Omental fat pad (tissue), 4 donors: ENCODE results near the gene TUBGCP2. TPM values are rescaled to one million over a fixed set of nuclear protein-coding genes. Genes with fewer than 3 reads are reported as not detected.

Experiments
- ATAC-seq: fragments of 150-250 bp; one replicate; pipeline ENCODE4 v1.9.1; 2016; ENCODE audit warnings: mild to moderate bottlenecking, moderate library complexity; ENCODE audit not compliant: low FRiP score
- DNase-seq: peaks from one replicate; pipeline ENCODE4 v3.0.0-alpha.2; 2019; ENCODE audit warnings: low spot score
- CTCF ChIP-seq, 3 donors: fragments of 450-650 bp; IDR thresholded peaks; one replicate each; pipeline ENCODE4 v1.5.1; 2016 to 2017; ENCODE audit warnings: antibody characterized with exemption in 3 of 3, mild to moderate bottlenecking in 3 of 3, moderate library complexity in 2 of 3
- total RNA-seq, 4 donors: library from RNA; depleted of rRNA; stranded (reverse); fragments of >200 nt; gene quantifications; one replicate each; pipeline ENCODE4 v1.1.0, GENCODE V29; 2016

The TUBGCP2 gene
- total RNA-seq, 4 donors from 2014 or later = 29.0 to 44.5 (median 36.3) TPM

- no peak for DNase-seq
- TF ChIP-seq CTCF (IDR thresholded peaks at IDR 0.05) = no peak
- ATAC-seq = no peak
These were observed 31.2 kb upstream of the TUBGCP2 start for GRCh38 chr10:133339708-133340380.

- no peak for TF ChIP-seq CTCF (IDR thresholded peaks at IDR 0.05)
- ATAC-seq = no peak
- DNase-seq = no peak
These were observed 29.7 kb upstream of the TUBGCP2 start for GRCh38 chr10:133338080-133339071.

GRCh38 chr10:133337370-133337725 lies 28.7 kb upstream of the TUBGCP2 start:
- DNase-seq (no peak), ATAC-seq (no peak)
- no peak for TF ChIP-seq CTCF (IDR thresholded peaks at IDR 0.05)

GRCh38 chr10:133336577-133337369 lies 28.1 kb upstream of the TUBGCP2 start, which contains the start of gene CALY:
CALY (minus strand) TSS chr10:133336896; CDS start chr10:133328989, 7,907 bp downstream.
- ATAC-seq = peak; percentile 5
- DNase-seq = no peak
- TF ChIP-seq CTCF (IDR thresholded peaks at IDR 0.05) = no peak

- no peak for TF ChIP-seq CTCF (IDR thresholded peaks at IDR 0.05)
- DNase-seq (no peak), ATAC-seq (no peak)
These were observed 27.5 kb upstream of the TUBGCP2 start for GRCh38 chr10:133336118-133336576.

- ATAC-seq (peak; percentile 30), DNase-seq (no peak)
- no peak for TF ChIP-seq CTCF (IDR thresholded peaks at IDR 0.05)
These were observed 26.8 kb upstream of the TUBGCP2 start for GRCh38 chr10:133335246-133336117.
